Measurements from ENCODE around the gene P4HA3.

The P4HA3 gene

GRCh38 chr11:74232311-74232950 lies 79.0 kb downstream of the P4HA3 start:
- in situ Hi-C loops (cut with HindIII; ENCODE audit: low sequenced_read_pairs): no loop called here
- no peak for TF ChIP-seq CTCF (IDR thresholded peaks at IDR 0.05; ENCODE audit: low read depth, low read length)
- no peak overlapping the region for H3K4me3 ChIP-seq (ENCODE audit: low read depth, low read length)
- DNase-seq (ENCODE audit: low read depth, low spot score): no peak

- in situ Hi-C loops (cut with HindIII; ENCODE audit: low sequenced_read_pairs): no loop called here
Measured at GRCh38 chr11:74226907-74227306, 84.5 kb downstream of the P4HA3 start.

GRCh38 chr11:74225565-74225964 lies 85.9 kb downstream of the P4HA3 start:
- no peak overlapping the region for H3K4me3 ChIP-seq (ENCODE audit: low read depth, low read length)
- no peak for DNase-seq (ENCODE audit: low read depth, low spot score)
- TF ChIP-seq CTCF (IDR thresholded peaks at IDR 0.05; ENCODE audit: low read depth, low read length): no peak
- in situ Hi-C loops (cut with HindIII; ENCODE audit: low sequenced_read_pairs): no loop called here

More at GRCh38 chr11:74226907-74227306, 84.5 kb downstream of the P4HA3 start:
- DNase-seq (ENCODE audit: low read depth, low spot score): no peak
- H3K4me3 ChIP-seq (ENCODE audit: low read depth, low read length): no peak overlapping the region
- TF ChIP-seq CTCF (IDR thresholded peaks at IDR 0.05; ENCODE audit: low read depth, low read length): no peak

- in situ Hi-C loops (cut with HindIII; ENCODE audit: low sequenced_read_pairs): no loop called here
- DNase-seq (ENCODE audit: low read depth, low spot score): no peak
- no peak overlapping the region for H3K4me3 ChIP-seq (ENCODE audit: low read depth, low read length)
- no peak for TF ChIP-seq CTCF (IDR thresholded peaks at IDR 0.05; ENCODE audit: low read depth, low read length)
Measured at GRCh38 chr11:74221816-74222215, 89.6 kb downstream of the P4HA3 start.

GRCh38 chr11:74220376-74220775 lies 91.1 kb downstream of the P4HA3 start:
- no peak for DNase-seq (ENCODE audit: low read depth, low spot score)
- no peak for TF ChIP-seq CTCF (IDR thresholded peaks at IDR 0.05; ENCODE audit: low read depth, low read length)
- H3K4me3 ChIP-seq (ENCODE audit: low read depth, low read length): no peak overlapping the region
- in situ Hi-C loops (cut with HindIII; ENCODE audit: low sequenced_read_pairs): no loop called here

Measured in astrocyte of the spinal cord (primary cell).